Neural progenitor cell (in vitro differentiated cells): Measurements from ENCODE around the gene LDB3.

Experiments used
- EZH2 ChIP-seq: fragments of 200-600 bp; sonication (generic); IDR thresholded peaks from 2 replicates; pipeline ENCODE4 v1.6.1; 2017; ENCODE audit warnings: antibody characterized with exemption, mild to moderate bottlenecking, moderate library complexity
- EZH2phosphoT487 ChIP-seq: fragments of 200-600 bp; sonication (generic); IDR thresholded peaks from 2 replicates; pipeline ENCODE4 v1.6.1; 2017; ENCODE audit warnings: antibody characterized with exemption
- TF ChIP-seq, protein P1 (sequence below): fragments of 200-600 bp; sonication (generic); IDR thresholded peaks from 2 replicates; pipeline ENCODE4 v1.5.1; 2017; ENCODE audit warnings: antibody characterized with exemption, mild to moderate bottlenecking

DNA sequence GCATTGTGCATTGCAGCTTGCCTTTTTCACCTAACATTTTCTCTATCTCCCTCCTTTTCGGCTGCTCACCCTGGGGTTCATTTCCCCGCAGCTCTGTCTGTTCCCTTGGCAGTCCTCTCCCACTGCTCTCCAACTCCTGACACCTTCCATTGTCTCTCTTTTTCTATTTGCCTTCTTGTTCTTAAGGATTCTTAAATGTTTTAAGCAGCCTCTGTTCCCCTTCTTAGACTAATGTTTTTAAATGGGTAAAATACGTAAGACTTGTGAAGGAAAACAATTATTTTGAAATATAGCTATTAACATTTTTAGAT lies 107.5 kb downstream of the LDB3 start:
- TF ChIP-seq, protein P1, sequence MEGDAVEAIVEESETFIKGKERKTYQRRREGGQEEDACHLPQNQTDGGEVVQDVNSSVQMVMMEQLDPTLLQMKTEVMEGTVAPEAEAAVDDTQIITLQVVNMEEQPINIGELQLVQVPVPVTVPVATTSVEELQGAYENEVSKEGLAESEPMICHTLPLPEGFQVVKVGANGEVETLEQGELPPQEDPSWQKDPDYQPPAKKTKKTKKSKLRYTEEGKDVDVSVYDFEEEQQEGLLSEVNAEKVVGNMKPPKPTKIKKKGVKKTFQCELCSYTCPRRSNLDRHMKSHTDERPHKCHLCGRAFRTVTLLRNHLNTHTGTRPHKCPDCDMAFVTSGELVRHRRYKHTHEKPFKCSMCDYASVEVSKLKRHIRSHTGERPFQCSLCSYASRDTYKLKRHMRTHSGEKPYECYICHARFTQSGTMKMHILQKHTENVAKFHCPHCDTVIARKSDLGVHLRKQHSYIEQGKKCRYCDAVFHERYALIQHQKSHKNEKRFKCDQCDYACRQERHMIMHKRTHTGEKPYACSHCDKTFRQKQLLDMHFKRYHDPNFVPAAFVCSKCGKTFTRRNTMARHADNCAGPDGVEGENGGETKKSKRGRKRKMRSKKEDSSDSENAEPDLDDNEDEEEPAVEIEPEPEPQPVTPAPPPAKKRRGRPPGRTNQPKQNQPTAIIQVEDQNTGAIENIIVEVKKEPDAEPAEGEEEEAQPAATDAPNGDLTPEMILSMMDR: no peak
- TF ChIP-seq EZH2 (no peak), EZH2phosphoT487 (no peak)
